Stimulated activated CD4-positive, alpha-beta T cell treated with anti-CD3 and anti-CD28 coated beads, Interleukin-15, amount 100 ng/mL, for 24 hours (primary cell): ENCODE measurements around the gene ALDH16A1.

ENCODE experiments used
- DNase-seq: peaks from one replicate; pipeline ENCODE4 v3.0.0-alpha.2; 2020

ALDH16A1 gene

DNA sequence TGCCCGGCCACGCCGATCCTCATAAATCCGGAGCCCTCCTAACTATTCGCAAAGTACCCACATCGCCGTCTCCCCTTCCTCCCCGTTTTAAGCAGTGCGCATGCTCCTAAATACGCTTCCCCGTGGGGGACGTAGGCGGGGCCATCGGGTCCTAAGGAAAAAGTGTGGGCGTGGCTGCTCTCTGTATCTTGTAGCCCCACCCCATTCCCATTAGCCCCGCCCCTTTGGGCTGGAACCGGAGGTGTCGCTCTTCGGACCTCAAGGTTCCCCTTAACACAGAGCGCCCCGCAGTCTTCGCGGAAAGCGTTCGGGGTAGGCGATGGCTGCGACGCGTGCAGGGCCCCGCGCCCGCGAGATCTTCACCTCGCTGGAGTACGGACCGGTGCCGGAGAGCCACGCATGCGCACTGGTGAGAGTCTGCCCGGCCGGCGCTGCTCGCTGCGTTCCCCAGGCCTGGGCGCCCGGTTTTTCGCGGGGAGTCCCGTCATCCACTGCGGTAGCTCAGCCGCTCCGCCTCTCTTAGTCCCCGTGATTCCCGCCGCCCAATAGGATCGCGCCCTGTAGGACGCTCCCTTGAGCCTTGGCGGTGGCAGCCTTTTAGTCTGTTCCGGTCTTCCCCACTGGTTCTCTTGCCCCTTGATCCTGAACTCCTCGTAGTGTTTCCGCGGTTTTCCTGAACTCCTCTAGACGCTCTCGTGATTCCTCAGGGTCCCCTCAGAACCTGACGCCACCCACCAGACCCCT lies at the start of gene ALDH16A1:
ALDH16A1 (plus strand) TSS at position 213 of the 744 bp plus-strand sequence; CDS start at position 320, 107 bp downstream.
- peak; percentile 98 for DNase-seq

- no peak for DNase-seq
These were observed 49.4 kb upstream of the ALDH16A1 start for GRCh38 chr19:49403404-49404187.

GRCh38 chr19:49407079-49407478 lies 45.9 kb upstream of the ALDH16A1 start:
- DNase-seq, result no peak

- no peak for DNase-seq
These were observed 45.5 kb upstream of the ALDH16A1 start for GRCh38 chr19:49407482-49408015.

GRCh38 chr19:49408816-49409440 lies 44.1 kb upstream of the ALDH16A1 start:
- DNase-seq, result peak; percentile 19

GRCh38 chr19:49409441-49410029 lies 43.5 kb upstream of the ALDH16A1 start:
- peak; percentile 30 for DNase-seq

GRCh38 chr19:49411681-49412326 lies 41.2 kb upstream of the ALDH16A1 start:
- no peak for DNase-seq

GRCh38 chr19:49413348-49413747 lies 39.7 kb upstream of the ALDH16A1 start:
- DNase-seq, result no peak

DNA sequence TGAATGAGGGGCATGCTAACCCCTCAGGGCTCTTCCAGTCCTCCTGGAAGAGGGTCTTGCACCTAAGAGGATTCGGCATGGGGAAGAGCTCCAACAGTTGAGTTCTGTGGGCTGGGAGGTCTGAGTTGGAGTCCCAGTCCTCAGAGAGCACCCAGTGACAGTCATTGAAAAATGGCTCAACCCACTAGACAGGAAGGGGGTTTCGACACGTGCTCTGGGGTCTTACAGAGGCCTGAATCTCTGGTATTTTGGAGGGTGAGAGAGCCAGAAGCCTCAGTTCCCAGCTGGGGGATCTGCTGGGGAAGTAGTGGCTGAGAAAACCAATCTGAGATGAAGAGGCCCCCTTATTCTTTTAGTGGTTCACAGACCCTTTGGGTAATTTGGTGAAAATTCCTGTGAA lies 38.8 kb upstream of the ALDH16A1 start:
- no peak for DNase-seq

DNA sequence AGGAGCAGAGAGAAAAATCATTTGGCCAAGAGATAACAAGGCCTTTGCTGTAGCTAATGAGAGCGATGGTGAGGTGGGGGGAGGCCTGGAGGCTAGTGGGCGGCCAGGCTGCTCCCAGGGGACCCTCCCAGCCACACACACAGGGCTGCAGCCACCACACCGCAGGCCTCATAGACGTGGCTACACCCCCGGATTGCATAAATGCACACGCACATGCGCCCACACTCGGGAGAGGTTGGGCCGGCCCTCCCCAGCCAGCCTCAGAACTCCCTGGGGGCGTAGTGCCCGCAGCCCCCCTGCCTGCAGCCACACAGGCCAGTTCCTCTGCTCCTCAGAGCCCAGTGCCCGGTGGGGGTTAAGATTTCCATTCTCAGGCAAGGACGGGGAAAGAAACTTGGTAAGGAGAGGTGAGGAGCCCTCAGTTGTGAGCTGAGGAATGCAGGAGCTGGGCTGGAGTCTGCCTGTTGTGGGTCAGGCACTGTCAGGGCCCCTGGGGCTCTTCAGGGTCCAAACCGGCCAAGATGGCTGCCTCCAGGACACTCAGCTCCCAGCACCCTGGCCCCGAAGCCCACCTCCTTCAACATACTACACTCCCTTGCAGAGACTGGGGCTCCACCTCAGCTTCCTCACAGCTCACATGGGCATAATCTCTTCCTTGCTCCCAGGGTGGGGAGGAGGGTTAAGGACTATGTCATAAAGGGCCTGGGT lies 37.8 kb upstream of the ALDH16A1 start:
- DNase-seq, result no peak

DNA sequence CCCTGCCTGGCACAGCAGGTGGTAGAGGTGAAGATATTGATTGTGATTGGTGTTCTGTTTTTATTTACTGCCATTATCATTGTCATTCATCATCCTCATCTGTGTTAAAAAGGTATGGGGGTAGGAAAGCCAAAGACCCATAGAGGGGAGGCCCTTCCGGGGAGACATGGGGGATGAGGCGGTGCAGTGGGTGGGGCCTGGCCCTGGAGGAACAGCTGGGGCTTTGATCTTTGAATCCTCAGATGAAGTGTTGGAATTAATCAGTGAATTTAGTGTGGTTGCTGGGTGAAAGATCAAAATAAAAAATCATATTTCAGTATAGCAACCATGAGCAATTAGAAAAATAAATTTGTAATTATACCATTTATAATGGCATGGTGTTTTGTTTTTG lies 37.2 kb upstream of the ALDH16A1 start:
- DNase-seq, result no peak

GRCh38 chr19:49417088-49417487 lies 35.9 kb upstream of the ALDH16A1 start:
- DNase-seq, result no peak

GRCh38 chr19:49418511-49418910 lies 34.5 kb upstream of the ALDH16A1 start:
- no peak for DNase-seq

DNA sequence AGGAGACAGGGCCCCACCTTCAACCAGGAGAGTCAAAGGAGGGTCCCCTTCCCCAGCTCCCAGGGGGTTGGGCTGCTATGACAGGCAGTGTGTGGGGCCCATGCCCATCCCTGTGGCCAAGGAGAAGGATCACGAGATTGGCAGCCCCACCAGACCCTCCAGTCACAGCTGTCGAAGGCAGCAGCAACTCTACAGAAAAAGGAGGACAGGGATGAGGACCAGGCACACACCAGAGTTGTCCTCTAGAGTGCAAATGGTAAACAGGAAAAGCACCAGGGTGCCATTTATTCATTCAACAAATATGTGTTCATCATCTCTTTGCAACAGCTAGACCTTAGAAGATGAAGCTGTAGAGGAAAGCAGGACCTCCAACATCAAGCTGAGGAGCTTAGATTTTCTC lies 33.9 kb upstream of the ALDH16A1 start:
- DNase-seq, result no peak

DNA sequence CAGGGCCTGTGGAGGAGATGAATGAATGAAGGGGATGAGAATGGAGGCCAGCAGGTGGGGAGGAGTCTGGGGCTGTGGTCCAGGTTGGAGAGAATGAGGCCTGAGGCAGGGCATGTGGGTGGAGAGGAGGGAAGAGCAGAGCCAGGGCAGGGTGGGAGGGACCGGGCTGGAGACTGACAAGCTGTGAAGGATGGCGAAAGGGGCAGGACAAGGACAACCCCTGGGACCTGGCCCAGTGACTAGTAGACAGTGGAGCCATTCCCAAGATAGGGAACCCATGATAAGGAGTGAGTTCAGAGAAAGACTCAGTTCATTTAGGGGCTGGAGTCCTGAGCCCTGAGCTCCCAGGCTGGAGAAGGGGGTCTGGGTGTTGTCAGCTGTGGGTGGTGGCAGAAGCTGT lies 32.8 kb upstream of the ALDH16A1 start:
- DNase-seq, result no peak

DNA sequence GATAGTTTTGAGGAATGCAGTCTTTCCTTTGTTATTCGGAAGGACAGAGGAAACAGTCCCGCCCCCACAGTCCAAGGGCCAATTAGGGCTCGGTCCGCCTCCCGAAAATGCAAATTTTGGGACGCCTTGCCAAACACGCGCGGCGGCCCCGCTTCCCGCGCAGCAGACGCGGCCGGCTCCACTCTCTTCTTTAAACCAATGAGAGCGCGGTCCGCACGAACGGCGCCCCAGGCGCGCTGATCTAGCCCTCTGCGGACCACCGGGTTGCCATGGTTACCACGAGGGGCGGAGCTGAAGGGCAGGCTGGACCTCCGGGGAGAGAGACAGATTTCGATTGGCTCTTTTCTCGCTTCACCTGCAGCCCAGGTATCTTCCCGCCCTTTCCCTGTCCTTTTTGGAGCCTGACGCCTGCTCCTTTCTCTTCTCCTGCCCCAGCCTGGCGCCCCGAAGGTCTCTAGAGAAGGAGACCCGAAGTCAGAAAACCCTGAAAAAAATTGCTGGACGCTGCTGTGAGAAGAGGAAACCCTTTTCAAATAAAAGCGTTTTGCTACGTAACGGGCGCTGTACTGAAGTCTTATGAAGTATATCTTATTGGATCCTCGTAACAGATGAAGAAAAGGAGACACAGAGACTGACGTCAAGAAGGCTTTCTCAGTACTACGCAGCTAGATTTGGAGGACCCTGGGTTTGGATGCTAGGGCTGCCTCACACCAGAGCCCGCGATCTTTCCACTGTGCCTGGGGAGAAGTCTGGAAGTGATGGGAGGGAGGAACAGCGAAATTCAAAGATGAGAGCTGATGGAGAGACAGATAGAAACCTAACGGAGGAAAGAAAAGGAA lies 31.8 kb upstream of the ALDH16A1 start:
- peak; percentile 74 for DNase-seq

- DNase-seq, result no peak
These were observed 31.2 kb upstream of the ALDH16A1 start for GRCh38 chr19:49421878-49422202.

DNA sequence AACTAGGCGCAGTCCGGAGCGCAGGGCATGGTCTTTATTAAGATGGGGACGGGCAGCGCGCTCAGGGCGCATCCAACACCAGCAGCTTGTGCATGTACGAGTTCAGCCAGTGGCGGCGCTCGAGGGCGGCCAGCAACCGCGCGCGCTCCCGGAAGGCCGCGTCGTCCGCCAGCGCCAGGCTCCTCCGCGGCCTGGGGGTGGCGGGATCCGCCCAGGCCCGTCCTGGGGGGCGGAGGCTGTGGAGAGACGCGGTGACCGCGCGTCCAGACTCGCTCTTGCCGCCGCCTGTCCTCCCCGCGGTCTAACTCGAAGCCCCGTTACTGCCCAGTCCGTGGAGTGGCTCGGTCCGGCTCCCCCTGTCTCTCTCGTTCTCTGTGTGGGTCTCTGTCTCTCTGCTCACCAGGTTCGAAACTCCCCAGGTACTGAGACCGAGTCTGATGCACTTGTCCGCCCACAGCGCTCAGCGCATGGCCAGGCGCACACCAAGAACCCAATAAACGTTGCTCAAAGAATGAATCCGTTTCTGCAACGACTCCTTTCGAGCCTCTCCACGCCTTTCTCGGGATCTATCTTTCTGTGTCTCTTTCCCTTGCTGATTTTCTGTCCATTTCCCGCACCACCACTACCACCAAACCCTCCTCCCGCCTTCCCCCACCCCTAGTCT lies 30.5 kb upstream of the ALDH16A1 start:
- DNase-seq, result peak; percentile 60

- DNase-seq, result no peak
These were observed 29.7 kb upstream of the ALDH16A1 start, which contains the start of gene PTH2 for GRCh38 chr19:49423071-49423984. Gene PTH2, minus strand, starts transcription at chr19:49423441. Its CDS starts 102 bp downstream, at chr19:49423339.
